ENCODE data around the gene EFR3B. TPM values are rescaled to one million over a fixed set of nuclear protein-coding genes. Genes with fewer than 3 reads are reported as not detected.
A peak's percentile ranks its signal among the peaks of the same experiment; 100 is the strongest.

EFR3B gene
- total and polyA plus RNA-seq, 2 of the 4 experiments (the other 2 are of a cell fraction) = 0.38 to 0.90 TPM

GRCh38 chr2:25078170-25079049, 36.5 kb downstream of the EFR3B start (continued):
- TF ChIP-seq SMC3 (IDR thresholded peaks at IDR 0.05; ENCODE audit: low read depth, low read length) (no peak), BHLHE40 (IDR thresholded peaks at IDR 0.05; ENCODE audit: low read depth, low read length) (peak; percentile 56; the same call in 1 of the 2 replicates)

DNA sequence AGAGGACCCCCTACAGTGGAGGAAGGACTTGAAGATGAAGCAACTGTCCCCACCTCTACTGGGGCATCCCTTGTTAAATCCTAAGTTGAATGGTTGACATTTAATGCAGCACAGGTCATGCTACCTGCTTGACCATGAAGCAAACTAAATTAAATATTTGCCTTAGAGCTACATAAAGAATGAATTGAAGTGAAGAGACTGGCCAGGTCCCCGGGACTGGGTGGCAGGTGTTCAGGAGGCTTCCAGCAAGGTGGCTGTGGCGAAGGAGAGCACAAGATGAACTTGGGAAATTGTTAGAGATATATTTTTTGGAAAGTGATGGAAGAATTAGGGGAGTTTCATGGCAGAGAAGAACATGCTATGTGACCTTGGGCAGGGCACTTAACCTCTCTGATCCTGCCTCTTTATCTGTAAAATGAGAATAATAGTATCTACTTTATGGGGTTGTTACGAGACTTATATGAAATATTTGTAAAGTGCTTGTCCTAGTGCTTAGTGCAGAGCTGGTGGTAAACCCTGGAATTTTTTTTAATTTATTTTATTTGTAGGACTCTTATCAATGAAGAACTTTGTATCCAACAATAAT, 37.3 kb downstream of the EFR3B start:
- DNase-seq (no peak), ATAC-seq (ENCODE audit: low read depth) (no peak)
- POLR2A ChIA-PET (ENCODE audit: unreplicated experiment) = no interaction called here
- peak overlapping the region; percentile 62 for H2AK5ac ChIP-seq (ENCODE audit: low read depth, low read length)
- H4K91ac ChIP-seq (ENCODE audit: insufficient read depth, low read depth, low read length) = no peak overlapping the region
- no peak overlapping the region for H3K27ac ChIP-seq (ENCODE audit: insufficient read depth, low read length)
- no peaks in the 10 kb centered on the region for H3K9me3 ChIP-seq (ENCODE audit: control insufficient read depth, insufficient read depth, low read length)
- no peak overlapping the region for H3K18ac ChIP-seq (ENCODE audit: low read depth, low read length)
- intact Hi-C loops (cut with micrococcal nuclease) = loop anchor here (5.0 kb wide), 1 partner anchor 37 kb away; the partner anchor contains the start of gene EFR3B
- H3K27me3 ChIP-seq (ENCODE audit: control insufficient read depth, insufficient read depth, low read length) = peaks cover 45% of the 10 kb centered on the region
- peaks cover 4% of the 10 kb centered on the region; the same call in 1 of the 2 replicates for H3K9me1 ChIP-seq (ENCODE audit: insufficient read depth, low read length)
- H3K14ac ChIP-seq (replicated peaks; ENCODE audit: low read depth, low read length) = no peak overlapping the region
- dilution Hi-C loops (cut with HindIII; ENCODE audit: low sequenced_read_pairs, unreplicated experiment) = no loop called here
- H2AK9ac ChIP-seq (replicated peaks; ENCODE audit: low read depth, low read length, poor library complexity) = no peak overlapping the region
- H2BK5ac ChIP-seq (ENCODE audit: low read depth, low read length, poor library complexity, severe bottlenecking) = no peak overlapping the region
- WGBS, 2 experiments (ENCODE audit: extremely low coverage in 2 of 2, insufficient read length in 1 of 2) = 100% methylated on average over 1 of the region's 3 CpGs; no CpG with 5 or more reads in 1 of the 2 experiments
- no peak overlapping the region for H3K23ac ChIP-seq (ENCODE audit: low read depth, low read length)
- H3K4me3 ChIP-seq (ENCODE audit: insufficient read depth, low read depth, low read length) = no peak overlapping the region
- BruUV-seq (replicated peaks) = no TSS peak
- no peaks in the 10 kb centered on the region for H3K79me1 ChIP-seq (ENCODE audit: low read depth in 1 of 2, low read length in 2 of 2)
- CTCF ChIA-PET = no interaction called here
- no peaks in the 10 kb centered on the region for H3K36me3 ChIP-seq (ENCODE audit: control insufficient read depth, insufficient read depth, low read length)
- H3K4ac ChIP-seq (ENCODE audit: low read depth, low read length) = no peak overlapping the region
- H4K20me1 ChIP-seq (ENCODE audit: insufficient read depth, low read length) = peaks cover 15% of the 10 kb centered on the region
- in situ Hi-C loops (cut with MboI; ENCODE audit: low sequenced_read_pairs) = no loop called here
- no peak overlapping the region for H3K56ac ChIP-seq (ENCODE audit: extremely low read depth, insufficient read depth, low read length)
- no peak overlapping the region for H3K9ac ChIP-seq (ENCODE audit: low read depth, low read length)
- H3K4me2 ChIP-seq (ENCODE audit: low read depth, low read length) = peak overlapping the region; percentile 9
- H4K8ac ChIP-seq (ENCODE audit: low read depth in 2 of 2, low read length in 2 of 2) = no peak overlapping the region
- H2BK15ac ChIP-seq (ENCODE audit: low read depth, low read length) = no peak overlapping the region
- no peak overlapping the region for H4K5ac ChIP-seq (ENCODE audit: low read depth, low read length)
- H2BK120ac ChIP-seq (ENCODE audit: low read depth, low read length) = no peak overlapping the region
- no peak overlapping the region for H2BK20ac ChIP-seq (ENCODE audit: low read depth, low read length)
- H3K4me1 ChIP-seq (ENCODE audit: control insufficient read depth, insufficient read depth, low read length) = peaks cover 5% of the 10 kb centered on the region
- no peak overlapping the region for H2AFZ ChIP-seq (replicated peaks; ENCODE audit: low read length, poor library complexity)
- TF ChIP-seq MXI1 (IDR thresholded peaks at IDR 0.05; ENCODE audit: borderline replicate concordance, low read depth, low read length) (no peak), SMC3 (IDR thresholded peaks at IDR 0.05; ENCODE audit: low read depth, low read length) (no peak), POLR2A (IDR thresholded peaks at IDR 0.05; ENCODE audit: low read depth, low read length) (no peak), MAFK (IDR thresholded peaks at IDR 0.05; ENCODE audit: low read depth, low read length) (no peak), CHD1 (IDR thresholded peaks at IDR 0.05; ENCODE audit: low read depth, low read length) (no peak), FOS (IDR thresholded peaks at IDR 0.05; ENCODE audit: low read depth, low read length) (no peak), CTCF (conservative IDR thresholded peaks at IDR 0.05; ENCODE audit: low read depth, low read length) (no peak), RAD21 (IDR thresholded peaks at IDR 0.05; ENCODE audit: low read length) (no peak), RCOR1 (IDR thresholded peaks at IDR 0.05; ENCODE audit: insufficient replicate concordance, low read length) (no peak), RFX5 (IDR thresholded peaks at IDR 0.05; ENCODE audit: low read depth, low read length) (no peak), CEBPB (IDR thresholded peaks at IDR 0.05; ENCODE audit: low read depth, low read length) (no peak)
- TF ChIP-seq, protein P1, sequence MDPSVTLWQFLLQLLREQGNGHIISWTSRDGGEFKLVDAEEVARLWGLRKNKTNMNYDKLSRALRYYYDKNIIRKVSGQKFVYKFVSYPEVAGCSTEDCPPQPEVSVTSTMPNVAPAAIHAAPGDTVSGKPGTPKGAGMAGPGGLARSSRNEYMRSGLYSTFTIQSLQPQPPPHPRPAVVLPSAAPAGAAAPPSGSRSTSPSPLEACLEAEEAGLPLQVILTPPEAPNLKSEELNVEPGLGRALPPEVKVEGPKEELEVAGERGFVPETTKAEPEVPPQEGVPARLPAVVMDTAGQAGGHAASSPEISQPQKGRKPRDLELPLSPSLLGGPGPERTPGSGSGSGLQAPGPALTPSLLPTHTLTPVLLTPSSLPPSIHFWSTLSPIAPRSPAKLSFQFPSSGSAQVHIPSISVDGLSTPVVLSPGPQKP (IDR thresholded peaks at IDR 0.05; ENCODE audit: borderline replicate concordance, low read depth, low read length) = no peak

All from IMR-90 (cell line).